HG02981 (cell line): ENCODE results near the gene ARPC5.
"Not testable (repeated sequence)": the region's sequence is repeated elsewhere in the genome, so short reads cannot be mapped to it uniquely, and the experiment has no call there.

Experiments used
- ATAC-seq: cut with Tn5 transposase; IDR thresholded peaks from one replicate; pipeline ENCODE4 v1.9.1; 2021; ENCODE audit warnings: mild to moderate bottlenecking, moderate library complexity; ENCODE audit not compliant: unreplicated experiment

The ARPC5 gene

DNA sequence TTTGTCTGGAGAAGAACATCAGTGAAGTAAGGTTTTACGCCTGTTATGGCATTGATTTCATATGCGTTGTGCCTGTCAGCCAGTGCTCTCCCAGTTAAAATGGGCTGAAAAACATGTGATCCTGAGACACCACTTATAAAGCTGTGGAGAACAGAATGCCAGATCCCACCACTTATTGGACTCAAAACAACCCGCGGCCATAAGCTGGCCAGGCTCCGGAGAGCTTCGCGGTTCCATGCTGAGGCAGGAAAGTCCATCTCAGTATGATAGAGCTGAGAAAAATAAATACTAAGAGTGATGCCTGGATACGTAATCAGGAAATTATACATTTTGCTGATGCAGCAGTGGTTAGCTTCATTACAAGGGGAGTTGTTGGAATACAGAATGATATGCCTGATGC, 12.5 kb upstream of the ARPC5 start:
- ATAC-seq = no peak

DNA sequence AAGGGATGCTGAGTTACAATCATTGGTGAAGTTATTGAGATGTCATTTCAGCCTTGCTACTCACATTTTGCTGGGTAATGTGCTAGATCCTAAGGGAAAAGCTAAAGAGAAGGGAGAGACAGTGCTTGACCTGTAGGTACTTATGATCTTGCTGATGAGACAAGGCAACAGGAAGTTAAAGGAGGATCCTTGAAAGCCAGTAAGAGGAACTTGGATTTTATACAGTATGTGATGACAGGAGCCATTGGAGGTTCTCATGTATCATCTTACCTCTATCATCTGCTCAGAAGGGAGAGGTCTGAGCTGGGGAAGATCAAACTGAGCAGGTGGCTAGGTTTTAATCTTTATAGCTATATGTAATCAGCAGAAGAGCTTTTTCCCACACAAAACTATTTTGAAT, 11.2 kb upstream of the ARPC5 start:
- no peak for ATAC-seq

GRCh38 chr1:183645531-183645930, 9.9 kb upstream of the ARPC5 start:
- no peak for ATAC-seq

GRCh38 chr1:183642166-183642565, 6.6 kb upstream of the ARPC5 start:
- no peak for ATAC-seq

DNA sequence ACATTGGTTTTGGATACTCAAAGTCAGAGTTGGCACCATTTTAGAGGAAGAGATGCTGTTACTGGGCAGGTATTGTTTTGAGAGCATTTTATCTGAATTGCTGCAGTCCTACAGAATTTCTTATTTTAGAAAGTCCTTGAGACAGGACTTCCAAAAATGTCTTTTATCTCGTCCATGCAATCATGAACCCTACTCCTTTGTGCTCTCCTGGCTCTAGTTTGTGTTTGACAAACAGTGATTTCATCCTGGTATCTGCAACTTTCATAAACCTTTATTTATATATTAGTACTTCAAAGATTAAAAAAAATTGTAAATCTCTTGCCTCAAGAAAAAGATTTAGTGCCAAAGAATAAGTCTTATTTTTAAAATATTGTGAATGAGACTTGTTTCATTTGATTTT, 4.6 kb upstream of the ARPC5 start:
- ATAC-seq = no peak

- no peak for ATAC-seq
Observed at GRCh38 chr1:183638649-183639387, 3.2 kb upstream of the ARPC5 start.

DNA sequence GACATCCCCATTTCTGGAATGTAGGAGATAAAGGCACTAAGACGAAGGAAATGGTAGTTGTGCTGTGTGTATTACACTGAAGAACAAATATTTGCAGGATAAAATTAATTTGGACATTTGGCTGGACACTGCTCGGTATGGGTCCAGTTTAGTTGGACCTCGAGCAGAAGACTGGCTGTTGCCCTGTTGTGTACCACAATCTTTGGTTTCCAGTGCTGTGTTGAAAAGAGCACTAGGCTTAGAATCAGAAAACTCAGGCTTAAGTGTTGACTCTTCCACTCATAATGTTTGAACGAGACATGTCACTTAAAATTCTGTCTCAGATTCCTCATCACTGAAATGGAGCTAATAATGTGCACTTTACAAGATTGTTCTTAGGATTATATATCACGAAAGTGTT, 1.2 kb upstream of the ARPC5 start:
- no peak for ATAC-seq

DNA sequence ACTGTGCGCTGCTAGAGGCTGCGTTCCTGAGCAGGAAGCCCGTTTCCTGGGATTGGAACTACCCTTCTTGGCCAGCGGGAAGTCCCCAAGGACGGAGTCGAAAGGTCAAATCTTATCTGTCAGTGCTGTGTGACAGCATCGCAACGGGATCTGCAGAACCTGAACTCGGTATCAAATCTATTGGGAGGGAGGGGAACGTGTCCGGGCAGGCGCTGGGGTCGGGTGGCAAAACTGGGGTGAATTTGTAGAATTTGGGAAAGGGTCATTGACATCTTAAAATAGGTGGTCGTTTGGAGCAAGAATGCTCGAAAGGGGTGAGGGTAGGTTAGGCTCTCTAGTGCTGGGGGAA, 725 bp upstream of the ARPC5 start:
- no peak for ATAC-seq

DNA sequence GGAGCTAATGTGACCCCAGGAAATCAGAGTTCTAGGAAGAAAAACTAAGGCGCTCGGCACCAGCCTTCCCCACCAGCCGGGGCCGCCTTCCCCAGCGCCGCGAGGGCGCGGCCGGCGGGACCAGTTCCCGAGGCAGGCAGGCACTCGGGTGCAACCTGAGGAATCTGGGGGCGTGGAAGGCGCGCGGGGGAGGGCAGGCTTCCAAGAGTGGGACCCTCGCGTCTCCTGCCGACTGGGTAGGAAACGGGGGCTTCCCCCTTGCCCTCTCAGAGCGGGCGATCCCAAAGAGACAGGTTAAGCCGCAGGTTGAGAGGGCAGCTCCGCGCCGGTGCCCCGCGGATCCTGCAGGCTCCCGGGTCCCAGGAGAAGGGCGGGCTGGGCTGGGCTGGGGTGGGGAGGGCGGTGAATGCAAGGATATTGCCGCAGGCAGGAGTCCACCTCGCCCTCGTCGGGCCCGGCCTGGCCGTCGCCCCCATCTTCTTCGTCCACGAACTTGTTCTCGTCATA, 431 bp downstream of the ARPC5 start:
- peak; percentile 1 for ATAC-seq

- no peak for ATAC-seq
Observed at GRCh38 chr1:183634429-183635065, 1.0 kb downstream of the ARPC5 start.

- peak; percentile 30 for ATAC-seq
Observed at GRCh38 chr1:183633676-183634343, 1.8 kb downstream of the ARPC5 start.

GRCh38 chr1:183632964-183633363, 2.6 kb downstream of the ARPC5 start:
- ATAC-seq = no peak

- ATAC-seq = no peak
Observed at GRCh38 chr1:183632114-183632513, 3.5 kb downstream of the ARPC5 start.

DNA sequence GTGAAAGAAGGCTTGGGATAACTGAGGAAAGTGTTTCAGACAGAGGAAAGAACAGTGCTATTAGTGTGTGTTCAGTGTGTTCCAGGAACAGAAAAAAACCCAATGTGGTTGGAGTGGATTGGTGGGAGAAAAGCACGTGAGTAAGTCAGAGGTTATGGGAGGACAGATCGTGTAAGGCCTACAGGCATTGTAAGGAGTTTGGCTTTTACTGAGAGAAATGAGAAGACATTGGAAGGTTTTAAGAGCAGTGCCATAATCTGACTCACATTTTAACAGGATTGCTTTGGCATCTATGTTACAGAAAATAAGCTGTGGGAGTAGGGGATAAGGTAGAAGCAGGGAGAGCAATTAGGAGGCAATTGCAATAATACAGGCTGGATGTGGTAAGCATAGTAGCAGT, 4.8 kb downstream of the ARPC5 start:
- no peak for ATAC-seq

DNA sequence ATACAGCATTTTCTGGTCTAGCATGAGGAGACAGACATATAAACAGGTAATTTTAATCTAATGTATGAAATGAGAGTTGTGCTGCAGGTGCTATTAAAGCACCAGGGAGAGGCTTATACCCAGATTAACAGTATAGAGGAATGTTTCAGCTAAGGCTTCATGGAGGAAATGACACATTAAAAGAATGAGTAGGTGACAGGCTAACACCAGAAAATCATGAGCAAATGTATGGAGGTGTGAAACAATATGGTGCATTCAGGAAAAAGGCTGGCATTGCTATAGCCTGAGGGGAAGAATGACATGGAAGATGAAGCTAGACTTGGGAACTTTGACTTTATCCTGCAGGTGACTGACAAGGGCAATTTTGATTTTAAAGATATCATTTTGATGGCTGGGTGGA, 7.0 kb downstream of the ARPC5 start:
- ATAC-seq = no peak

- ATAC-seq = not testable (repeated sequence)
Observed at GRCh38 chr1:183626236-183626635, 9.3 kb downstream of the ARPC5 start.

- ATAC-seq = peak; percentile 82
Observed at GRCh38 chr1:183622884-183623785, 12.4 kb downstream of the ARPC5 start.

DNA sequence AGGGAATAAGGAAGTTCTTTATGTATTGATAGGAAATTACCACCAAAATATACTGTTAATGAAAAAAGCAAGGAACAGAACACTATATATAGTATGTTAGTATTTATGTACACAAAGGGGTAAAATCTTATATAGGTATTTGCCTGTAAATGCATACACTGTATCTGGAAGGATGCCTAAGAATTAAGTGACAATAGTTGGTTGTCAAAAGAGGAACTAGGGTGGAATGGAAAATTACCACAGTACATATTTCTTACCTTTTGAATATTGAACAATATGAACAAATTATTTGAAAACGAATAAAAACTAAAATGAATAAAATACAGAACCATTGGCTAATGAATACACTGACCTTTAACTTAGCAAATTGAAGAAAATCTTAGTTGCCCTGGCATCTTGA, 13.6 kb downstream of the ARPC5 start:
- ATAC-seq = no peak

GRCh38 chr1:183620311-183620710, 15.3 kb downstream of the ARPC5 start:
- no peak for ATAC-seq

GRCh38 chr1:183619781-183620180, 15.8 kb downstream of the ARPC5 start:
- ATAC-seq = no peak

DNA sequence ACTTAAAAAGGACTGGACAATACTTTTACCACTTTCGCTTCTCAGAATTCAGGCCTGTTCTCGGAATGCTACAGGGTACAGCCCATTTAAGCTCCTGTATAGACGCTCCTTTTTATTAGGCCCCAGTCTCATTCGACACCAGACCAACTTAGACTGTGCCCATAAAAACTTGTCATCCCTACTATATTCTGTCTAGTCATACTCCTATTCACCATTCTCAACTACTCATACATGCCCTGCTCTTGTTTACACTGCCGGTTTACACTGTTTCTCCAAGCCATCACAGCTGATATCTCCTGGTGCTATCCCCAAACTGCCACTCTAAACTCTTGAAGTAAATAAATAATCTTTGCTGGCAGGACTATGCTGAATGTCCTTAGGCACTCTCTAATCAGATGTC, 17.4 kb downstream of the ARPC5 start:
- not testable (repeated sequence) for ATAC-seq
